Osteoblast (primary cell): ENCODE results near the gene FAXDC2. TPM values are rescaled to one million over a fixed set of nuclear protein-coding genes. Genes with fewer than 3 reads are reported as not detected.

ENCODE experiments used
- DNase-seq: peaks from one replicate; pipeline ENCODE4 v3.0.0; 2011; ENCODE audit warnings: low spot score, mixed read lengths; ENCODE audit not compliant: insufficient read length; ENCODE audit errors: missing footprints
- H2AFZ ChIP-seq: 2 replicates; pipeline ENCODE4 v1.6.0; 2011; ENCODE audit warnings: mild to moderate bottlenecking, low read length
- H3K27ac ChIP-seq: 2 replicates; pipeline ENCODE4 v1.5.1; 2011; ENCODE audit warnings: mild to moderate bottlenecking, low read depth, low read length, moderate library complexity
- H3K27me3 ChIP-seq: 2 replicates; pipeline ENCODE4 v1.6.0; 2012; ENCODE audit warnings: mild to moderate bottlenecking, control low read depth, inconsistent platforms, low read length, moderate library complexity; ENCODE audit not compliant: insufficient read depth
- H3K36me3 ChIP-seq: 2 replicates; pipeline ENCODE4 v1.5.1; 2011; ENCODE audit warnings: mild to moderate bottlenecking, low read length, control low read depth, moderate library complexity; ENCODE audit not compliant: insufficient read depth
- H3K4me1 ChIP-seq: 2 replicates; pipeline ENCODE4 v1.5.1; 2011; ENCODE audit warnings: mild to moderate bottlenecking, low read length, control low read depth, moderate library complexity; ENCODE audit not compliant: insufficient read depth
- H3K4me2 ChIP-seq: 2 replicates; pipeline ENCODE4 v1.6.0; 2011; ENCODE audit warnings: mild to moderate bottlenecking, low read length; ENCODE audit not compliant: insufficient read depth
- H3K4me3 ChIP-seq: fragments of 200-600 bp; sonication (generic); 3 replicates; pipeline ENCODE4 v1.5.1; 2012; ENCODE audit warnings: mild to moderate bottlenecking, low read length, inconsistent platforms; ENCODE audit not compliant: insufficient read depth
- H3K79me2 ChIP-seq: 2 replicates; pipeline ENCODE4 v1.6.0; 2012; ENCODE audit warnings: mild to moderate bottlenecking, low read length, control low read depth, inconsistent platforms; ENCODE audit not compliant: insufficient read depth
- H3K9me3 ChIP-seq: 2 replicates; pipeline ENCODE4 v1.5.1; 2011; ENCODE audit warnings: low read depth, low read length, control low read depth
- H4K20me1 ChIP-seq: 2 replicates; pipeline ENCODE4 v1.6.0; 2012; ENCODE audit warnings: mild to moderate bottlenecking, low read length, control low read depth; ENCODE audit not compliant: insufficient read depth
- CTCF ChIP-seq: IDR thresholded peaks from 2 replicates; pipeline ENCODE4 v1.5.1; 2011; ENCODE audit warnings: mild to moderate bottlenecking, low read depth, low read length, moderate library complexity; ENCODE audit errors: extremely low read depth
- total RNA-seq: library from RNA; depleted of rRNA; stranded (reverse); fragments of >200 nt; gene quantifications from 2 replicates; pipeline ENCODE4 v1.2.3, GENCODE V29; 2012

FAXDC2 gene
- total RNA-seq, 1 donor: 13.8 TPM

GRCh38 chr5:154857530-154858296, 7.3 kb upstream of the FAXDC2 start:
- H3K27ac ChIP-seq: peak overlapping the region; percentile 92
- no peak for TF ChIP-seq CTCF
- H4K20me1 ChIP-seq: peaks cover 19% of the 10 kb centered on the region
- H3K4me1 ChIP-seq: peaks cover 31% of the 10 kb centered on the region
- H3K79me2 ChIP-seq: peaks cover 43% of the 10 kb centered on the region
- peak overlapping the region; percentile 77 for H3K4me3 ChIP-seq
- no peaks in the 10 kb centered on the region for H3K36me3 ChIP-seq
- no peaks in the 10 kb centered on the region for H3K9me3 ChIP-seq
- H3K27me3 ChIP-seq: no peaks in the 10 kb centered on the region
- peak overlapping the region; percentile 91 for H2AFZ ChIP-seq
- H3K4me2 ChIP-seq: peak overlapping the region; percentile 97
- DNase-seq: peak; percentile 98

DNA sequence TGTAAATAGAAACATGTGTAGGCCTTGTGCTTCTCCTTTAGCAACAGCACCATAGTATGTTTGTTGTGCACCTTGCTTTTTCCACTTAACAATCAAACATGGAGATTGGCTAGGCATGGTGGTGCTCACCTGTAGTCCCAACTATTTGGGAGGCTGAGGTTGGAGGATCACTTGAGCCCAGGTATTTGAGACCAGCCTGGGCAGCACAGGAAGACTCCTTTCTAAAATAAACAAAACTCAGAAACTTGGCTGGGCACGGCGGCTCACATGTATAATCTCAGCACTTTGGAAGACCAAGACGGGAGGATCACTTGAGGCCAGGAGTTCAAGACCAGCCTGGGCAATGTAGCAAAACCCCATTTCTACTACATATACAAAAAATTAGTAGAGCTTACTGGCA, 948 bp upstream of the FAXDC2 start:
- Histone ChIP-seq H3K4me3 (no peak overlapping the region), H2AFZ (no peak overlapping the region), H3K79me2 (no peaks in the 10 kb centered on the region), H4K20me1 (no peaks in the 10 kb centered on the region), H3K4me1 (peaks cover 22% of the 10 kb centered on the region), H3K27me3 (no peaks in the 10 kb centered on the region), H3K9me3 (no peaks in the 10 kb centered on the region), H3K36me3 (no peaks in the 10 kb centered on the region), H3K27ac (peak overlapping the region; percentile 76), H3K4me2 (peak overlapping the region; percentile 87)
- no peak for TF ChIP-seq CTCF
- DNase-seq: no peak

- H3K27me3 ChIP-seq: no peaks in the 10 kb centered on the region
- H3K4me2 ChIP-seq: peak overlapping the region; percentile 87
- peak overlapping the region; percentile 88 for H2AFZ ChIP-seq
- DNase-seq: peak; percentile 72
- TF ChIP-seq CTCF: no peak
- no peaks in the 10 kb centered on the region for H3K9me3 ChIP-seq
- H3K4me1 ChIP-seq: peaks cover 22% of the 10 kb centered on the region
- H4K20me1 ChIP-seq: no peaks in the 10 kb centered on the region
- peak overlapping the region; percentile 76 for H3K27ac ChIP-seq
- H3K79me2 ChIP-seq: no peaks in the 10 kb centered on the region
- H3K4me3 ChIP-seq: peak overlapping the region; percentile 79
- H3K36me3 ChIP-seq: no peaks in the 10 kb centered on the region
Observed at GRCh38 chr5:154849791-154850201, 607 bp downstream of the FAXDC2 start.

DNA sequence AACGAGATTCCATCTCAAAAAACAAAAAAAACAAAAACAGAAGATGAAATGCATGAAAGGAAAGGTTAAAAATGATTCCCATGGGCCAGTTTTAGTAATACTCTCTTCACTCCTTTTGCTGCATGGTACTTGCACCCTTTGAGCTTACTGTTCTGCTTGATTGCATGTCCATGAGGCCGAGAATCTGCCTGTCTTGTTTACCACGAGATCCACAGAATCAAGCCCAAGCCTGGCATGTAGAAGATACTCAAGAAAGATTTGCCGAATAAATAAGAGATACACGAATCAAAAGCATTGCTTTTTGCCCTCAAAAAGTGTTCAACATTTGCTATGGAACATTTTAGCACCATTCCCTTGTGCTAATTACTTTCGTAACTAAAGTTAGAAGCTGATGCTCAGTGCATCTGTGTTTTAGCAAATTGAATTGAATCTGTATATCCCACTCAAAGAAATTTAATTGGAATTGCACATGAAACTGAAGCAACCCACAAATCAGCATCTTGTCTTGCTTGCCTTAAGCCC, 1.1 kb downstream of the FAXDC2 start:
- H3K27me3 ChIP-seq: no peaks in the 10 kb centered on the region
- no peaks in the 10 kb centered on the region for H3K9me3 ChIP-seq
- no peak for TF ChIP-seq CTCF
- peaks cover 22% of the 10 kb centered on the region for H3K4me1 ChIP-seq
- peak overlapping the region; percentile 88 for H2AFZ ChIP-seq
- no peaks in the 10 kb centered on the region for H3K79me2 ChIP-seq
- DNase-seq: no peak
- peak overlapping the region; percentile 76 for H3K27ac ChIP-seq
- no peaks in the 10 kb centered on the region for H3K36me3 ChIP-seq
- H3K4me3 ChIP-seq: peak overlapping the region; percentile 79
- no peaks in the 10 kb centered on the region for H4K20me1 ChIP-seq
- peak overlapping the region; percentile 87 for H3K4me2 ChIP-seq
